ENCODE data around the gene SMYD3. TPM values are rescaled to one million over a fixed set of nuclear protein-coding genes. Genes with fewer than 3 reads are reported as not detected.
A peak's percentile ranks its signal among the peaks of the same experiment; 100 is the strongest.

SMYD3 gene
- total RNA-seq, 1 experiment from 2014 or later: 17.4 TPM

GRCh38 chr1:246280551-246280950 lies 226.5 kb downstream of the SMYD3 start:
- no peaks in the 10 kb centered on the region for H3K27me3 ChIP-seq (ENCODE audit: control insufficient read depth, insufficient read depth, low read length)
- ATAC-seq (no peak), DNase-seq (ENCODE audit: low read depth, low spot score) (no peak)
- POLR2A ChIA-PET: no interaction called here
- no peak overlapping the region for H3K4me3 ChIP-seq (ENCODE audit: low read depth in 2 of 2, low read length in 2 of 2)
- no TSS peak for BruUV-seq (replicated peaks)
- no peaks in the 10 kb centered on the region for H3K4me1 ChIP-seq (ENCODE audit: control insufficient read depth, insufficient read depth, low read length)
- H3K27ac ChIP-seq (ENCODE audit: low read length): no peak overlapping the region
- intact Hi-C loops (cut with micrococcal nuclease; ENCODE audit: unreplicated experiment): loop anchor here (5.0 to 10.0 kb wide), 2 partner anchors 268 to 1126 kb away; partner anchors contain the start of gene KIF26B
- no peaks in the 10 kb centered on the region for H3K36me3 ChIP-seq (ENCODE audit: control insufficient read depth, insufficient read depth, low read length)
- TF ChIP-seq REST (IDR thresholded peaks at IDR 0.05; ENCODE audit: insufficient read depth in 1 of 2, low read depth in 2 of 2, low read length in 1 of 2): no peak
- TF ChIP-seq CTCF (IDR thresholded peaks at IDR 0.05): peak; percentile 42; the same call in 1 of the 2 replicates
- H3K9me3 ChIP-seq (ENCODE audit: control insufficient read depth, insufficient read depth, low read depth, low read length): no peaks in the 10 kb centered on the region
- CTCF ChIA-PET: interaction anchor here (1.0 kb wide), 1 partner anchor 1127 kb away, joined by 7 read pairs; no protein-coding TSS in a partner anchor
- in situ Hi-C loops (cut with HindIII; ENCODE audit: low pct_unique_long_range_greater_than_20kb, low sequenced_read_pairs): no loop called here

GRCh38 chr1:246279402-246279801 lies 227.7 kb downstream of the SMYD3 start:
- Histone ChIP-seq H3K27me3 (ENCODE audit: control insufficient read depth, insufficient read depth, low read length) (no peaks in the 10 kb centered on the region), H3K4me3 (ENCODE audit: low read depth in 2 of 2, low read length in 2 of 2) (no peak overlapping the region), H3K36me3 (ENCODE audit: control insufficient read depth, insufficient read depth, low read length) (no peaks in the 10 kb centered on the region), H3K27ac (ENCODE audit: low read length) (no peak overlapping the region), H3K9me3 (ENCODE audit: control insufficient read depth, insufficient read depth, low read depth, low read length) (no peaks in the 10 kb centered on the region), H3K4me1 (ENCODE audit: control insufficient read depth, insufficient read depth, low read length) (no peaks in the 10 kb centered on the region)
- CTCF ChIA-PET: no interaction called here
- ATAC-seq (no peak), DNase-seq (ENCODE audit: low read depth, low spot score) (no peak)
- in situ Hi-C loops (cut with HindIII; ENCODE audit: low pct_unique_long_range_greater_than_20kb, low sequenced_read_pairs): no loop called here
- intact Hi-C loops (cut with micrococcal nuclease; ENCODE audit: unreplicated experiment): no loop called here
- BruUV-seq (replicated peaks): no TSS peak
- POLR2A ChIA-PET: no interaction called here
- TF ChIP-seq CTCF (IDR thresholded peaks at IDR 0.05) (no peak), SIN3A (IDR thresholded peaks at IDR 0.05; ENCODE audit: borderline replicate concordance, insufficient read depth, low read depth, low read length) (no peak), TCF7L2 (IDR thresholded peaks at IDR 0.05; ENCODE audit: low read depth, low read length) (no peak), POLR2AphosphoS5 (IDR thresholded peaks at IDR 0.05; ENCODE audit: low read depth, low read length) (no peak), REST (IDR thresholded peaks at IDR 0.05; ENCODE audit: insufficient read depth in 1 of 2, low read depth in 2 of 2, low read length in 1 of 2) (no peak)

Data from Panc1 (cell line).